ENCODE measurements around the gene MAST3. TPM values are rescaled to one million over a fixed set of nuclear protein-coding genes. Genes with fewer than 3 reads are reported as not detected.
A peak's percentile ranks its signal among the peaks of the same experiment; 100 is the strongest.

Gene MAST3
- total RNA-seq, 1 donor from 2014 or later: 3.9 TPM

GRCh38 chr19:18167975-18168645 lies 70.5 kb downstream of the MAST3 start:
- peak; percentile 77 for TF ChIP-seq CTCF (IDR thresholded peaks at IDR 0.05; ENCODE audit: unreplicated experiment)
- no peak overlapping the region for H3K27ac Mint-ChIP-seq (ENCODE audit: unreplicated experiment)
- H3K4me3 Mint-ChIP-seq (ENCODE audit: unreplicated experiment): no peak overlapping the region
- peak; percentile 68 for DNase-seq (ENCODE audit: low spot score)
- peaks cover 26% of the 10 kb centered on the region for H3K36me3 Mint-ChIP-seq (ENCODE audit: low read depth, unreplicated experiment)
- H3K4me1 Mint-ChIP-seq (ENCODE audit: unreplicated experiment): no peaks in the 10 kb centered on the region
- no peaks in the 10 kb centered on the region for H3K27me3 Mint-ChIP-seq (ENCODE audit: unreplicated experiment)
- H3K9me3 Mint-ChIP-seq (ENCODE audit: unreplicated experiment): no peaks in the 10 kb centered on the region

- no peak for TF ChIP-seq CTCF (IDR thresholded peaks at IDR 0.05; ENCODE audit: unreplicated experiment)
- H3K36me3 Mint-ChIP-seq (ENCODE audit: low read depth, unreplicated experiment): peaks cover 21% of the 10 kb centered on the region
- no peaks in the 10 kb centered on the region for H3K4me1 Mint-ChIP-seq (ENCODE audit: unreplicated experiment)
- H3K27ac Mint-ChIP-seq (ENCODE audit: unreplicated experiment): no peak overlapping the region
- H3K27me3 Mint-ChIP-seq (ENCODE audit: unreplicated experiment): no peaks in the 10 kb centered on the region
- no peak overlapping the region for H3K4me3 Mint-ChIP-seq (ENCODE audit: unreplicated experiment)
- no peak for DNase-seq (ENCODE audit: low spot score)
- no peaks in the 10 kb centered on the region for H3K9me3 Mint-ChIP-seq (ENCODE audit: unreplicated experiment)
Measured at GRCh38 chr19:18168673-18169381, 71.2 kb downstream of the MAST3 start.

GRCh38 chr19:18170714-18171255 lies 73.2 kb downstream of the MAST3 start:
- no peak overlapping the region for H3K4me3 Mint-ChIP-seq (ENCODE audit: unreplicated experiment)
- no peaks in the 10 kb centered on the region for H3K4me1 Mint-ChIP-seq (ENCODE audit: unreplicated experiment)
- no peak for DNase-seq (ENCODE audit: low spot score)
- peaks cover 5% of the 10 kb centered on the region for H3K27me3 Mint-ChIP-seq (ENCODE audit: unreplicated experiment)
- no peak overlapping the region for H3K27ac Mint-ChIP-seq (ENCODE audit: unreplicated experiment)
- no peaks in the 10 kb centered on the region for H3K9me3 Mint-ChIP-seq (ENCODE audit: unreplicated experiment)
- peaks cover 14% of the 10 kb centered on the region for H3K36me3 Mint-ChIP-seq (ENCODE audit: low read depth, unreplicated experiment)
- no peak for TF ChIP-seq CTCF (IDR thresholded peaks at IDR 0.05; ENCODE audit: unreplicated experiment)

GRCh38 chr19:18171605-18172327 lies 74.2 kb downstream of the MAST3 start:
- Mint-ChIP-seq H3K27me3 (ENCODE audit: unreplicated experiment) (peaks cover 5% of the 10 kb centered on the region), H3K36me3 (ENCODE audit: low read depth, unreplicated experiment) (peaks cover 7% of the 10 kb centered on the region), H3K27ac (ENCODE audit: unreplicated experiment) (no peak overlapping the region), H3K9me3 (ENCODE audit: unreplicated experiment) (no peaks in the 10 kb centered on the region), H3K4me1 (ENCODE audit: unreplicated experiment) (no peaks in the 10 kb centered on the region), H3K4me3 (ENCODE audit: unreplicated experiment) (no peak overlapping the region)
- TF ChIP-seq CTCF (IDR thresholded peaks at IDR 0.05; ENCODE audit: unreplicated experiment): no peak
- DNase-seq (ENCODE audit: low spot score): no peak
